Stimulated activated CD8-positive, alpha-beta memory T cell treated with anti-CD3 and anti-CD28 coated beads, Interleukin-4, amount 100 ng/mL, for 24 hours (primary cell): Measurements from ENCODE around the gene STON2.
"Not testable (repeated sequence)": the region's sequence is repeated elsewhere in the genome, so short reads cannot be mapped to it uniquely, and the experiment has no call there.

Experiments used
- DNase-seq: peaks from one replicate; pipeline ENCODE4 v3.0.0-alpha.2; 2020; ENCODE audit warnings: low read depth

STON2 gene, protein sequence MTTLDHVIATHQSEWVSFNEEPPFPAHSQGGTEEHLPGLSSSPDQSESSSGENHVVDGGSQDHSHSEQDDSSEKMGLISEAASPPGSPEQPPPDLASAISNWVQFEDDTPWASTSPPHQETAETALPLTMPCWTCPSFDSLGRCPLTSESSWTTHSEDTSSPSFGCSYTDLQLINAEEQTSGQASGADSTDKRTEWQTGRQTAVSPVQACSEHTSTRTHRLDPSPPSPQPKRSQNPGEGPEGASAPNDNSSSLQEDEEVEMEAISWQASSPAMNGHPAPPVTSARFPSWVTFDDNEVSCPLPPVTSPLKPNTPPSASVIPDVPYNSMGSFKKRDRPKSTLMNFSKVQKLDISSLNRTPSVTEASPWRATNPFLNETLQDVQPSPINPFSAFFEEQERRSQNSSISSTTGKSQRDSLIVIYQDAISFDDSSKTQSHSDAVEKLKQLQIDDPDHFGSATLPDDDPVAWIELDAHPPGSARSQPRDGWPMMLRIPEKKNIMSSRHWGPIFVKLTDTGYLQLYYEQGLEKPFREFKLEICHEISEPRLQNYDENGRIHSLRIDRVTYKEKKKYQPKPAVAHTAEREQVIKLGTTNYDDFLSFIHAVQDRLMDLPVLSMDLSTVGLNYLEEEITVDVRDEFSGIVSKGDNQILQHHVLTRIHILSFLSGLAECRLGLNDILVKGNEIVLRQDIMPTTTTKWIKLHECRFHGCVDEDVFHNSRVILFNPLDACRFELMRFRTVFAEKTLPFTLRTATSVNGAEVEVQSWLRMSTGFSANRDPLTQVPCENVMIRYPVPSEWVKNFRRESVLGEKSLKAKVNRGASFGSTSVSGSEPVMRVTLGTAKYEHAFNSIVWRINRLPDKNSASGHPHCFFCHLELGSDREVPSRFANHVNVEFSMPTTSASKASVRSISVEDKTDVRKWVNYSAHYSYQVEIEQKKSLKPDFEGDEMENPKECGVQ

DNA sequence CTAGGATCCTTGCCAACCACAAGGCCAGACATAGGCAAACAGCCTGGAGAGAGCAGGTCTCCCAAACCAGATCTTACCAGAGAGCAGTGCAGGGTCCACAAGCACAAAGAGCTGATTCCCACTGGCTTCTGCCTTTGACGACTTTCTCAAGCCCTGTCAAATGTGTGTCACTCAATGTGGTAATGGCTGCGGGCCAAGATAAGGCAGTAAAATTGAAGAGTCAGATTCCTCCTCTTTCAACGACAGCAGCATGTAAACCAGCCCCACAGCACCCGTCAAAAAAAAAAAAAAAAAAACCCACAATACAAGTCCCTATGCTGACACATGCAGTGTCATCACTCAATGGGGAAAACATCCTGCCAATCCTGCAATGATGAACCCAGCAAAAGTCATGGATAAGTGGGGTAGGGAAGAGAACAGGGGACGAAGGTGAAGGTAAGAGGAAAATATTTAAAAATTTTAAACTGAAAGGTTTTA, at the start of gene STON2:
Gene STON2 (minus strand): TSS at position 123 of the 477 bp plus-strand sequence. CDS start 1,942 bp downstream, outside the sequence.
- no peak for DNase-seq

DNA sequence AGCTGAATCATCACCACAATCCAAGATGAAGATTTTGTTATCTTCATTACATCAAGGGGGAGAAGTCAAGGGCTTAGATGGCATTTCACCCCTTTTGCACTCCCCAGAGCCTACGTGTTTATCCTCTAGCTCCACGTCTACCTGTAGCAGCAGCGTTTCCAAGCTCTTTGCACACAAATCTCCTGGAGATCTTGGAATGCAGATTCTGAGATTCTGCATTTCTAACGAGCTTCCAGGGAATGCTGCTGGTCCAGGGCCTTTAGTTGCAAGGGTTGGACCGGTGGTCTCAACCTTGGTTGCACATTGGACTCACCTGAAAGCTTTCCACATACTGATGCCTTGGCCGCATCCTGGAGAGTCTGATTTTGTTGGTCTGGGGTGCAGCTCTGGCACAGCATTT, 49.5 kb upstream of the STON2 start:
- DNase-seq, result no peak

DNA sequence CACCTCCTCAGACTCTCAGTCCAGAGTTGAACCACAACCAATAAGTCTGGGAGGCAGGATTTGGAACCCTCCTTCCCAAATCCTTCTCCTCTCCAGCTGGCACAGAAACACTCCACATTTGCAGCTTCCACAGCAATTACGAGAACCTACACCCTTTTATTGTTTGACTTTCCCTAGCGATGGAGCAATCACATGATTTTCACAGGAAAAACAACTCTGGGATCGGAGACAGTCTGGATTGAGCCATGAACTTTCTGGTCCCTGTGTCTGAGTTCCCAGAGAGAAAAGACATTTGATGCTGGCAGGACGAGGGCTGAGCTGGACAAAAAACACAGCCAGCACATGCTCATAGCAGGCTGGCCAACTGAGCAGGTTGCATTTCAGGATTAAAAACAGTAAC, 49.0 kb upstream of the STON2 start:
- no peak for DNase-seq

DNA sequence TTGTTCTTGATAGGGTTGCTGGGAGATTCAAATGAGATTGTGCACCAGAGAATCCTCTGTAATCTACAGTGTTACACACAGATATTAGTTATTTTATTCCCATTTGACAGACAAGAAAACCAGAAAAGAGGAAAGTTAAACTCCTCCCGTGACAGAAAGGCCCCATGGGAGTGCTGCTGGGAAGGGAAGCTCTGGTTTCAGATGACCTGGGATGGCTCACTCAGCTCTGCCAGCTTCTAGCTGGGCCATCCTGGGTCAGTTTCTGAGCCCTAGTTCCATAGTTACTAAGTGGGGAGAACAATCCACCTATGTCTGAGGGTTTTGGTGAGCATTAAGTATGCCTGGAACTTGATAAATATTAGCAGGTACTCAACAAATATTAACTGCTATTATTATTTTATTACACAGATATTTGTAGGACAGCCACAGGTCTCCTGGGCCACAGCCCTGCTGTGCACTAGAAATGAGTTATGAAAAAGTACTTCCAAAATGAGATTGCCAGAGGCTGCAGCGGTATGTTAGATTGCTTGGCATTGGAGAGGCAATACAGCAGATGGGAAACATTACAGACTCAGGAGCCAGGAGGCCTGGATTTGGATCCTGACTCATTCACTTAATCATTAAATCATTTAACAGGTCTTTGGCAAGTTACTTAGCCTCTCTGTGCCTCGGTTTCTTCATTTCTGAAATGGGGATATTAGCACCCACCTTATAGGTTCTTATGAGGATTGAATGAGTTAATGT, 47.1 kb upstream of the STON2 start:
- no peak for DNase-seq

DNA sequence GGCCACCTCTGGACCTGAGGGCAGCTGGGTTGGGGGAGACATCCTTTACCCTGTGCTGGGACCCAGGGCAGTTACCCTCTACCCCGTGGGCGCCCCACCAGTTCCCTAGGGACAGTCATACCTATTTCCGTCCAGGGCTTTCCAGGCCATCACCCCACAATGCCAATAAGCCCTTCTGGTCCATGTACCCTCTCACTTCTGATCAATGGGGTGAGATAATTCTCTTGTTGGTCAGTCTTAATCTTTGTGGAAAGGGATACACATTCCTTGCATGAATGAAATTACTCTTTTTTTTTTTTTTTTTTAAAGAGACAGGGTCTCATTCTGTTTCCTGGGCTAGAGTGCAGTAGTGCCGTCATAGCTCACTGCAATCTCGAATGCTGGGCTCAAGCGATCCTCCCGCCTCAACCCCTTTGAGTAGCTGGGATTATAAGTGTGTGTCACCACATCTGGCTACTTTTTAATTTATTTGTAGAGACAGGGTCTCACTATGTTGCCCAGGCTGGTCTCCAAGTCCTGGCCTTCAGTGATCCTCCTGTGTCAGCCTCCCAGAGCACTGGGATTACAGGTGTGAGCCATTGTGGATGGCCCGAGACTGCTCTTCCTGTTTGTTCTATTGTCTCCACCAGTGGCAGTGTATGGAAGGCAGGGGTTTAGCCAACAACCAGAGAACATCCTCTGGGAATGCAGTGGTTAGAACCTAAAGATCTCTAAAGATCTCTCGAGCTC, 46.3 kb upstream of the STON2 start:
- no peak for DNase-seq

DNA sequence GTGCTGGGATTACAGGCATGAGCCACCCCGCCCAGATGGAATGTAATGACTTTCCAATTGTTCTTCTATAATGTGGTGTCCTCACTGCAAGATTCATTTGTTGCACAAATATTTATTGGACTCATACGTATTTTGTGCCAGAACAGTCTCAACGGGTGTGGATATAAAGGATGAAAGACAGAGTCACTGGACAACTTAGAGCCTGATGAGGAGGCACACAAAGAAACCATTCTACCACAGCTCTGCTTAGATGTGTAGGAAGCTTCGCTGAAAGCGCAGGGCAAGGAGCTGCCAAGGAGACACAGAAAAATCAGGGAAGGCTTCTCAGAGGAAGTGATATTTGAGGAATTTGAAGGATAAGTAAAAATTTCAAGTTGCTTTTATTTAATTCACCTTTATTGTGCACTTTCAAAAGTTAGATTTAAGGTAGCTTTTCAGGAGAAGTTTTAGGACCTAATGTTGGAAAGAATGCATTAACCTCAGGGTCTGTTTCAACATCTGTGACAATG, 41.6 kb upstream of the STON2 start:
- no peak for DNase-seq

DNA sequence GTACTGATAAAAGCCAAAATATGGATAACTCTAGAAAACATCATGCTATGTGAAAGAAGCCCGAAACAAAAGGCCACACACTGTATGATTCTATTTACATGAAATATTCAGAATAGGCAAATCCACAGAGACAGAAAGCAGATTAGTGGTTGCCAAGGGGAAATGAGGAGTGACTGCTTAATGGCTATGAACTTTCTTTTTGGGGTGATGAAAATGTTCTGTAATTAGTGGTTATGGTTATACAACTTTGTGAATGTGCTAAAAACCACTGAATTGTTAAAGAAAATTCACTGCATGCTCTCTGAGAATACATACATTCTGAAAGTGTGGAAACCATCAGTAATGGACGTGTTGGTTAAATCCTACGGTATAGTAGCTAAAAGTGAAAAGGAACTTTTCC, 39.9 kb upstream of the STON2 start:
- DNase-seq, result no peak

DNA sequence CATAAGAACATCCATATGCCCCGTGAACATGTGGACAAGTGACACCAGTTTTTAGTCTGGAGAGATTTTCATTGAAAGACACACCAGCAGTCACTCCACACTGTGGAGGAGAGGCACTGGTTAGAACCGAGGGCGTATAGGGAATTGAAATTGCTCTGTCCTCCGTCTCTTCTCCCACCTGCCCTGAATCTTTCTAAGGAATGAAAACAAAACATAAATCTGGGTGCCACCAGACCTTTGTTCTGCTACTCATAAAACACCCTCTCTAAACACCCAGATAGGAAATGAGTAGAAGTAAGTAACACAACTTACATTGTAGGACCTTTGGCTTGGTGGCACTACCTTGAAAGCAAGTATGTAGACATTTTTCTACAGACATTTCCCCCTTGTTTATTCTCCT, 37.1 kb upstream of the STON2 start:
- DNase-seq, result no peak

DNA sequence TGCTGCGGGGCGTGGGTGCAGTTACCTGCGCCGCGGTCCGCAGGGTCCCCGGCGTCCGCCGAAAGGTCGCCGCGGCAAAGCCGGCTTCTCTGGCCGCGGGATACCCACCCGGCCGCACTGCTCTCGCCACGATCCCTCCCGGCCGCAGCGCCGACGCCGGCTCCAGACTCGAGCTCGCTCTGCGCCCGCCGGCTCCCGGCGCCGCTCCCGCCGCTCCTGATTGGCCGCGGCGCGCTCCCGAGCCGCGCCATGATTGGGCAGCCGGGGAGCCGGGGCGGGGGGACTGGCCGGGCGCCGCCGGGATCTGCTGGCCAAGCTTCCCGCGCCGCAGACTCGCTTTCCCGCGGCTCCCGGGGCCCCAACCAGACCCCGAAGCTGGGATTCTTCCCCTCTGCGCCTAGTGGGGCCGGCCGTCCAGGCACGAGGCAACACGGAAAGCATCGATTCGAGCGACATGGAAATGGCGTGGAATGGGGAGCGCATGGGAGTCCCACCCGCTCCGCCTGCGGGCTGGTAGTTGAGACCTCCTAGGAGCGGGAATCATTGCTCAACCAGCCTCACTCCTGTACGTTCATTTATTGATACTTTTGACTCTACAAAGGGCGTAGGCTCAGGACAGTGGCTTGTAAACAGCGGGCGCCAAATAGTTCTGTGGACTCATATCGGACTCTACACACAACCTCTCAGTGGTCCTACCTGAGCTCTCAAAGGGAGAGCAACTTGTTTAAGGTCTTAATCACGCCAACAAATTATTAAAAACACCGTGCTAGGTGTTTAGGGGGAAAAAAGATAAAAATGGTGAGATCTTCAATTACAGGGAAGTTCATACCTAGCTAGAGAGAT, 36.4 kb upstream of the STON2 start:
- peak; percentile 26 for DNase-seq

DNA sequence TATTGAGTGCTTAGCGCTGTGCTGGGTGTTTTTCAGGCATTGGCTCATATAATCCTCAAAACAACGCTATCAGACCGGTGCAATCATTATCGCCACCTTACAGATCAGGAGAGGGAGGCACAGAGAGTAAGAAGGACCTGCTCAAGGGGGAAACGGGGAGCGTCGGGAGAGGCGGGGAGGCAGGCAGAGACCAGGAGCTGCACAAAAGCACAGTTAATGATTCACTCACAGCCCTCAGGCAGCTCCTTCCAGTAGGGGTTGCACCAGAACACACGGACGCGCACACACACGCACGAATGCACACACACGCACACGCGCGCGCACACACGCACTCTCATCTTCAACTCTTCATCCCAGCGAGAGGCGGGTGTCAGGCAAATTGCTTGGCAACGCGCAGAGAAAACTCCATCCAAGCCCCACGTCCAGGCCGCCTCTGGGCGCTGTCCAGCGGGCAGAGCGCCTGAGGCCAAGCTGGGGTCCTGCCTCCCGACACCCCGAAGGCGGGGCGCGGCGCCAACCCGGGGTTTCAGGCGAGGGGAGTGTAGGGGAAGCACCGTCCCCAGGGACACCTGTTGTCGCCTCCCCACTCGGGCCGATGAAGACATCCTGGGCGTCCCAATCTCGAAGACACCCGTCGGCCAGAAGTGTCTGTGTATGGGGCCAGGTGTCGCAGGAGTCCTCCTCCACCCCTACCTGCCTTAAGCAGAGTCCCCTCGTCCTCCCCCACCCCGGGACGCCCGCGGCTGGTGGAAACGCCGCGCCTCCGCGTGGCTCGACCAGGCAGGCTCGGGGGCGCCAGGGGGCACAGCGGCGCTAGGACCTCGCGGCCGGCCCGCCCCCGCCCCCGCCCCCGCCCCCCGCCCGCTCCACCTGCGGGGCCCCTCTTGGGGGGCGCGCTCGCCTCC, 35.5 kb upstream of the STON2 start:
- no peak for DNase-seq

DNA sequence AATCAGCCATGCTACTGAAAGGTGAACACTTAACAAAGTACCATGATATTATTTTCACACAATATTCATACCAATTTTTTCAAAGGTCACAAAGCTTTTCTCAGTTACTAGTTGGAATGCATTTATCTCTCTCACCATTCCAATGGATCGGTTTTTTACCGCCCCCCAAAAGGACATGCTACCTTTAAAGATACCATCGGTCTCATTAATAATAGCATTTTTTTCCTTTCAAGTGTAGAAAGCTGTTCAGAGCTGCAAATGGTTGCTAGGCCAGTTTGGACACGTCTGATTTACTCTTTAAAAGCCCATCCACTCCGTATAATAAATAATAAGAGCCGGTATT, 34.9 kb upstream of the STON2 start:
- no peak for DNase-seq

DNA sequence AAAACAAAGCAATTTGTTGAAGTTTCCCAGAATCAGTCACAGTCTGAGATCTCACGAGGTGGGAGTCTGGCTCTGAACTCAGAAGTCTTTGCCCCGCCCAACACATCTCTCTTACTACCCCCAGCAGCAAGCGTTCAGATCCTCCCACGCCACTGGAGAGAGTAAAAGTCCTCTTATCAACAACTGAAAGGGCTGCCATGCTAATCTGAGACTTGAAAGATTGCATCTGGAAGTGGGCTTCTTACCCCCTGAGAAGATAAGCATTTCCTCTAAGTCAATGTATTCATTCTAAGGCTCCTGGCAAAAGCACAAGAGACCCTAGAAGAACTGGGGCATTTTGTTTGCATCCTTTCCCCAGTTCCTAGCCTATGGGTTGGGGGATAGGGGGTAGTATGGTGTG, 34.1 kb upstream of the STON2 start:
- no peak for DNase-seq

DNA sequence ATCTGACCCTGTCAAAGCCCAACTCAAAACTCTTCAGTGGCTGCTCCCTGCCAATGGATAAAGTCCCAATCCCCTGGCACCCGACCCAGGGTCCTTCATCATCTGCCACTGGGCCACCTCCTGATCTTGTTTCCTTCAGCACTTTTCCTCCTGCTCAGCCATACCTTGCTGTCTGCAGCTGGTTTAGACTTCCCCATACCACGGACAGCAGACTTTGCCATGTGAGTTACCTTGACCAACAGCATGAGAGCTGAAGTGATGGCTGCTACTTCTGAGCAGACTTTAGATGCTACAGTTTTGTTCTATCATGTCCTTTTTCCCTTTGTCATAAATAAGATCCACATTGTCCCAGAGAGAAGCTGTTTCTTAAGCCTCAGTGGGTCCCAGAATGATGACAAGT, 33.3 kb upstream of the STON2 start:
- no peak for DNase-seq

DNA sequence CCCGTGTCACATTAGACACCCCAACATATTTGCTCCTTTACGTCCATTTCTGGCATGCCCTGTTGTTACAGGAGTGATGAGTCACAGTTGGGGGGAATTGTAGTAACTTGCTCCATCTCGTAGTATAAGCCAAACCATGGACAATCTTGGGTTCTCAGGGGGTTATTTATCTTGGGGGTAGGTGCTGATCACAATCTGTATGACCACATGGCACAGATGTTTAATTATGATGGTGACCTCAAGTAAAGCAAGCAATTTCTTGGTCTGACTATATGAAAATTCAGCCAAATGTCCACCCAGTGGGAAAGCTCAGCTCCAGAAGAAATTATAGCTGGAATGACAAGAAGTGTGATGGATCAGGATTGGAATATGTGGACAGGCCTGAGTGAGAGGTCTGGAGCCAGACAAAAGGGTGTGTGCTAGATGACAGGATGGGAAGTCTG, 32.1 kb upstream of the STON2 start:
- no peak for DNase-seq

DNA sequence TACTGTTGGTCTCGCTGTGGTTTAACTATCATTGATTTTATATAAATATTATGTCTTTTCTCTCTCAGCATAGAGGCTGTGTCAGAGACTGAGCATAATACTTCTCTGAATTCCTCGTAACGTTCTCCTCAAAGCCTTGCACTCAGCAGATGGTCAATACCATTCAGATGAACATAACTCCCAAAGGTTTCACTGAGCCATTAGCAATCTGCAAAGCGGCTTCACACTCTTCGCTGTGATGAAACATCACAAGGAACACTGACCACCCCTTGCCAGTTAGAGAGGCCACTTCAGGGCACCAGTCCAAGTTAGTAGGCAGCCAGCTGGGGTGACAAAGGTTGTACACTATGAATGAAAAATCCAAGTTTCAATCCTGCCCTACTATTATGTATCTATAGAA, 30.1 kb upstream of the STON2 start:
- DNase-seq, result no peak

DNA sequence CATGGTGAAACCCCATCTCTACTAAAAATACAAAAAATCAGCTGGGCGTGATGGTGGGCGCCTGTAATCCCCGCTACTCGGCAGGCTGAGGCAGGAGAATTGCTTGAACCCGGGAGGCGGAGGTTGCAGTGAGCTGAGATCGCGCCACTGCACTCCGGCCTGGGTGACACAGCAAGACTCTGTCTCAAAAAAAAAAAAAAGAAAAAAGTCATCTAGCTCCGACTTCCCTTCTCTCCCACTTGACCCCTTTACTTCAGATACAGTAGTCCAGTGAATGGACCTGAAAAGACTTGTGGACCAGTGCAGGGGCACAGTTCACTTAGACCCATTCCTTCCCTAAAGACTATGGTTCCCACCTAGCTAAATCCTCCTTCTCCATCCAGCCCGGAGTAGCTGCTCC, 29.6 kb upstream of the STON2 start:
- not testable (repeated sequence) for DNase-seq

DNA sequence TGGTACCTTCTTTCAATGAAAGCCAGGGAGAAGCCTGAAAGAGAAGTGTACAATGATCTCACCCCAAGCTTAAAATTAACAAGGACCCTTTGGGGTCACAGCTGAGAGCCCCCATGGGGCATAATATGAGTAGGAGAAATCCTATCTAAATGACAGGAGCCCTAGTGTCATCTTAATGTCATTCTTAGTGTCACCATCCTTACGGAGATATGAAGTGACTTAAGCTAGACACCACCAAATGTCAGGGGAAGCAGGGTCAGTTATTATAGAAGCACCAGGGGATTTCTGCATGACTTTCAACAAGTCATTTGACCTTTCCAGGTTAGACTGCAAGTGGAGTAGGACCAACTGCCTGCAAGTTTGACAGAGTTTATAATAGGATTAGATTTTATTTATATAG, 28.9 kb upstream of the STON2 start:
- no peak for DNase-seq

DNA sequence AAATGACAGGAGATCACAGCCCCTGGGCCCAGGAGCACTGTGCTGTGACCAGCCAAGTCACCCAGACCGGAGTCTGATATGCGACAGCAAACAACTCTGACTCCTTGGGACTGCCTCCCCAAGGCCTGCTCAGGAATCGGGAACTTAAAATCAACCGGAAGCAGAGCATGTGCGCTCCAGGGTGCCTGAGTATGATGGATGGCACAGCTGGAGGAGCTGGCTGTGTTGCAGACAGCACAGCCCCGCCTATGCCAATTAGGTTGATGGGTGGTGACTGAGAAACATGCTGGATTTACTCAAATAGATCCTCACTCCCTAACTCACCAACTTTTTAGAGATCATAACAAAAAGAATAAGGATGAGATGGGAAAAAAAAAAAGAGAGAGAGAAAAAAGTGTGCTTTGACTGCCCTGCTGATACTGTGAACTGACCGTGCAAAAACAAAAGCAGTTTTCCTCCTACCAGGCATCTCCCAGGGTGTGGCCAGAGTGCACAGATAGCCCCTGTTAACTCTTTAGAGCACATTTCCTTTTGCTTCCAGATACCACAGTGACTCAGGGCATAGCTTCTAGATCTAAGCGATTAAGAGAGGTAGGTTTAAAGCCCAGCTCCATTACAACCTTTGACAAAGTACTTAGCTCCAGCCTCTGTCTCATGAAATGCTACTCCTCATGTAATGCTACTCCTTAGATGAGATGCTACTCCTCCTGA, 27.4 kb upstream of the STON2 start:
- no peak for DNase-seq

DNA sequence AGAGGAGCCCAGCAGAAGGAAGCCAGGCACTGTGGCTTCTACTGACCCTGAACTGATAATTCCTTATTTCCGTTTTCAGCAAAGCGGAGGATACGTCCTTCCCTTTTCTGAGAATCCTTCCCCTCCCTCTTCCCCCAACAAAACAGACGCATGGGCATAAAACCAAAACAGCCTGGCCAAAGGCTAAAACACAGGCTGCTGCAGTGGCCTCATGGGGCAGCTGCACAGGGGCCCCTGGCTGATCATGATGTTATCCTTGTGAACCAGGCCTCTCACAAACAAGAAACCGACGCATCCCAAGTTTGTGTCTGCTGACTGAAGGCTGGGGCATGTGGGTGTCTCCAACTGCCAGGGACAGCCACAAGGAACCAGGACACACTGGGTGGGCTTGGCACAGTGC, 23.4 kb upstream of the STON2 start:
- DNase-seq, result no peak
